Measurements from ENCODE around the gene GDPD5.
A peak's percentile ranks its signal among the peaks of the same experiment; 100 is the strongest.

Gene GDPD5

DNA sequence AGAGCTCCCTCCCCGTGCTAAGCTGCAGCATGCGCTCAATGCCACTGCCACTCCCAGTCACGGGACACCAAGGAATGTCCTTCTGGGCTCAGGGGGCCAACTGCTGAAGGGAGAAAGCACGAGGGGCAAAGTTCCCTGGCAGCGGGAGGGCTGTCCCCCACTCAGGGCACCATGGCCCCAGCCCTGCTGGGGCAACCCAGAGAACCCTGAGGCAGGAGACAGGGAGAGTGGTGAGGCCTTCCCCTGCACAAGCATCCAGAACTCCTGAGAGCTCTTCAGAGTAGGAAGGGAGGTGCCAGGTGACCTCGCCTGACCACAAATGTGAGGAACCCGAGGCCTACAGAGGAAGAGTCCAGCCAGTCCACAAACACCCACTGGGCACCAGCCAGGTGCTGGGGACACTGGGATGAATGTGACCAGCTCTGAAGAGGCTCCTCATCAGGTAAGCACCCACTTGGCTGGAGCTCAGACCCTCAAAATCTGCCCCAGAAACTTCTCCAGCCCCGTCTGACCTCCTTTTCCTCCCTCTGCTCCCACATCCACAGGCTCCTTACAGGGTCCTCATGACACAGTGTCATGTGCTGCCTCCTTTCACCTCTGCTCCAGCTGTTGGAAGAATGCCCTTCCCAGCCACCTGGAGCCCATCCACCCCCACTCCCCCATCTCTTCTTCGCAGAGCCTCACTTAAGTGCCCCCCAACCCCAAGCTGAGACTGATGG is 15.6 kb downstream of the GDPD5 start:
- DNase-seq = no peak

- peak; percentile 78 for DNase-seq
Observed at GRCh38 chr11:75509020-75509720, 16.6 kb downstream of the GDPD5 start.

DNA sequence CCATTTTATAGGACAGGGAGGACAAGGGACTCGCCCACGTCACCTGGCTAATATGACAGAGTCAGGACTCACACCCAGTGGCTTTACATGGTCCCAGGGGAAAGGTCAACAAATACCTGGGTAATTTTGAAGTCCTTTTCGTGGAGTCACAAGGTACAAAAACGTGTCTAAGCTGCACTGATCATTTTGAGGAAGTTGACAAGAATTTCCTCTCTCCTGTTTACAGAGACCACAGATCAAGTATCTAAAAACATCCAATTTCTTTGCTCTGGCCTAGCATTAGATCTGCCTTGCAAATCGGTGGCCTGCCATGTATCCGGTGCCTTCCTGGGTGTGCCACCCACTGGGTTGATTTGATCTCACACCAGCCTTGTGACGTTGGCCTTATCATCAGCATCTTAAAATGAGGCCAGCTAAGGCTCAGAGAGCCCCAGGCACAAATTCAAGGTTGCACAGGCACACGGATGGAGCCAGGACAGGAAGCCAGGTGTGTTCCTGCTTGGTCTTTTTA is 17.6 kb downstream of the GDPD5 start:
- peak; percentile 77 for DNase-seq

DNA sequence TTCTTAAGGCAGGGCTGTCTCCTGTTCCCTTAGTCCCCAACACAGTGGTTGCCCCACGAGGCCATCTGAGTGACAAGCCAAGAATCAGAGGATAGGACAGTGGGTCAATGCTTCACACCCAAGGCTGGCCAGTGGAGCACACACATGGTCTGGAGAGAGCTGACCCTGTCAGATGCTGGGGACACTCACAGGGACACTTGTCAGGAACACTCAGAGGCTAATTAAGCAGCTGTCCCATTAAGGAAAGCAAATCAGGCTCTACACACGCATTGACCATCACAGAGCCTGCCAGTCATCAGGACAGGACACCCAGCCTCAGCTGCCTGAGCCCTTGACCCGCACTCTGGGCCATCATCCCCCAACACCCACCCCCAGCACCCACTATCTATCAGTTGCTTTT is 18.2 kb downstream of the GDPD5 start:
- DNase-seq = no peak

- DNase-seq = no peak
Observed at GRCh38 chr11:75506827-75507226, 18.9 kb downstream of the GDPD5 start.

GRCh38 chr11:75505916-75506692 is 19.6 kb downstream of the GDPD5 start:
- peak; percentile 79 for DNase-seq

DNA sequence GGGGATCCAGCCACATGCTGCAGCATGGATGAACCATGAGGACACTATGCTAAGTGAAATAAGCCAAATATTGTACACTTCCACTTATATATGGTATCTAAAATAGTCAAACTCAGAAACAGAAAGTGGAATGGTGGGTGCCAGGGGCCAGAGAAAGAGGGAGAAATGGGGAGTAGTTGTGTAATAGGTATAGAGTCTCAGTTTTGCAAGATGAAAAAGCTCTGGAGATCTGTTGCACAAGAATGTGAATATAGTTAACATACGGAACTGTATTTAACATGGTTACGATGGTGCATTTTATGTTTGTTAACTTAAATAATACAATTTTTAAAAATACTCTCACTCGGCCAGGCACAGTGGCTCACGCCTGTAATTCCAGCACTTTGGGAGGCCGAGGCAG is 21.2 kb downstream of the GDPD5 start:
- no peak for DNase-seq

- DNase-seq = no peak
Observed at GRCh38 chr11:75503531-75504099, 22.1 kb downstream of the GDPD5 start.

DNA sequence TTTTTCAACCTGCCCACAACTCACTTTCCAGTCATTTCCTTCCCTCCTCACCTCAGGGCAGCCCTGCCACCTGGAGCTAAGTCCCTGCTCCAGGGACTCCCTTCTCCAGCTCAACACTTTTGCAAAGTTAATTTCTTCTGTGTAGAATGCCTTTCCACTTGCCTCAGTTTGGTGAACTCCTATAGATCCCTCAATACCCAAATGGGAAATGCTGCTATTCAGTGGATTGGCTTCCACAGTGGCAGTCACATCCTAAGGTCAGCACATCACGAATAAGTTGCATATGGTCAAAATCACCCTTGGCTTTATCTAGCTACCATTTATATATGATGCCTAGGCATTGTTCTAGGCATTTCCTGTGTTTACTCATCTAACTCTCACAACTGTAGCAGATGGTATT is 23.6 kb downstream of the GDPD5 start:
- no peak for DNase-seq

GRCh38 chr11:75500742-75501141 is 25.0 kb downstream of the GDPD5 start:
- no peak for DNase-seq

GRCh38 chr11:75499423-75500190 is 26.1 kb downstream of the GDPD5 start:
- DNase-seq = peak; percentile 25

DNA sequence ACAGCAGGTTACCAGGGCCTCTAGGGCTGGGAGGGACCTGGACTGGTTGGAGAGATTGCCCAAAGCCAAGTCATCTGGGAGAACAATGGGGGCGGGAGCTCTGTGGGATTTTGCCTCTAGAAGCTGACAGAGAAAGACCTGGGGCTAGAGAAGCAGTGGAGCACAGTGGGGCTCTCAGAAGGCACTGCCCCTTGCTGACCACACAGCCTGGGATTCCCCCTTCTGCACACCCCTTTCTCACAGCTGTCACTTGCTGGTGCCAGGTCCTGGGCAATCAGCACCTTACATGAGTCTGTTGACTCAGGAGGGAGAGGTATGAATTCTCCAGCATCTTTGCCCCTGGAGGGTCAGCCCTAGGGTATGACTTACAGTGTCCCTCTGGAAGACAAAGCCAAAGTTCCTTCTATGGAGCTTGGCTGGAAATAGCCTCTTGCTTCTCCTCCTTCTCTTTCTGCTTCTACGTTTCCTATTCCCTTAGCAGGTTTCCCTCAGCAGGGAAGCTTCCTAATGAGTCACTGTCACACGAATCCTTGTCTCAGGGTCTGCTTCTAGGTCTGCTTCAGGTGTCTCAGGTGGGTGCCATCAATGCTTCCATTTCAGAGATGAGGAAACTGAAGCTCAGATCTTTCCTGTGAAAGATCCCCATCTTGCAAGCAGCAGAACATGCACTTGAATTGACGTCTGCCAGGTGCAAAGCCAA is 27.0 kb downstream of the GDPD5 start:
- no peak for DNase-seq

DNA sequence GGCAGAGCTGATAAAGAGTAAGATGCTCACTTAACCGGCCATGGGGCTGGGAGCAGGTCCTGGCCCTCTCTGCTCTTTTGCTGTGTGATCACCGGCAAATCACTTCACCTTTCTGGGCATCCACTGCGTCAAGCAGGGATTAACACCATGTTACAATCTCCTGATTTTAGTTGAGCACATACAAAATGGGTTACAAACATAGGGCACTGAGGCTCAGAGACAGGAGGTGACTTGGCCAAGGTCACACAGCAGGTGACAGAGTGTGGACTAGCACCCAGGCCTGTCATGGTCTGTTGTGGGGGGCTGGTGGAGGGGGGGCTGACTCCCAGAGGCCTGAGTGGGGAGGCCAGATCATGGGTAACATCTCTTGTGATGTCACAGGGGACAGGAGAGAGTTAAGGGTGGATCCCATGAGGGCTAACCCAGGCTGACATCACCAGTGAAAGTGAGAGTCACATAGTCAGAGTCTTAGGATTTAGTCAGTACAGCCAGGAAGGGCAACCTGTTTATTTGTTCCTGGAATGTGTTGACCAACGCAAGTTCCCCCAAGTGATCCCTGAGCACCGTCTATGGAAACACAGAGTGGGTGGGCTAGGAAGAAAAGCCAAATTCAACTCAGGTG is 27.8 kb downstream of the GDPD5 start:
- DNase-seq = no peak

GRCh38 chr11:75496305-75496752 is 29.4 kb downstream of the GDPD5 start:
- no peak for DNase-seq

GRCh38 chr11:75495749-75496304 is 29.9 kb downstream of the GDPD5 start:
- no peak for DNase-seq

DNA sequence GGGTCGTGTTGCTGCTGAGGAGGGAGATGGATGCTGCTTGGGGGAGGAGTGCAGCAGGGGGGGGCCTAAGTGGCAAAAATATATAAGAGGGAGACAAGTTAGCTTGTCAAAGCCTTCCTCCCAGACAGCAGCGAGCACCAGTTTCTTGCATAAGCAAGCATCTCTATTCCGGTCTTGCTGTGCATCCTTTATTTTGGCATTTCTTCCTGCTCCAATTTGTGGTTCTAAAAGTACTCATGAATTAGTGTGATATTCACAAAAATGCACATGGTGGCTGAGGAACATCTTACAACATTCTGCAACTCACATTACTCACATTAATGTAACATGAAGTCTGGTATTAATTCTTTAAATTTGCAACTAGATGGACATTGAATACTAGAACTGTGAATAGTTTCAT is 32.1 kb downstream of the GDPD5 start:
- no peak for DNase-seq

- DNase-seq = no peak
Observed at GRCh38 chr11:75492181-75492820, 33.4 kb downstream of the GDPD5 start.

- no peak for DNase-seq
Observed at GRCh38 chr11:75491465-75491864, 34.3 kb downstream of the GDPD5 start.

- DNase-seq = no peak
Observed at GRCh38 chr11:75490221-75491181, 35.2 kb downstream of the GDPD5 start.
